ENCODE data around the gene USF2.
A peak's percentile ranks its signal among the peaks of the same experiment; 100 is the strongest.
"Not testable (repeated sequence)": the region's sequence is repeated elsewhere in the genome, so short reads cannot be mapped to it uniquely, and the experiment has no call there.

The USF2 gene

GRCh38 chr19:35232912-35233311 is 35.9 kb upstream of the USF2 start (continued):
- TF ChIP-seq ZNF488 (tag by site-specific recombination; IDR thresholded peaks at IDR 0.05): no peak
- no peak for TF ChIP-seq HOXD13 (CRISPR knock-in tag; IDR thresholded peaks at IDR 0.05; ENCODE audit: borderline replicate concordance)
- TF ChIP-seq ZNF274 (IDR thresholded peaks at IDR 0.05; ENCODE audit: low read length): no peak
- no peak for TF ChIP-seq ZNF274 (tag by site-specific recombination; IDR thresholded peaks at IDR 0.05; ENCODE audit: borderline replicate concordance)
- TF ChIP-seq ZNF239 (tag by site-specific recombination; IDR thresholded peaks at IDR 0.05): no peak
- no peak for TF ChIP-seq ZNF585B (tag by site-specific recombination; IDR thresholded peaks at IDR 0.05)

- TF ChIP-seq PRDM10 (tag by site-specific recombination; IDR thresholded peaks at IDR 0.05) (peak; percentile 54), SALL2 (tag by site-specific recombination; IDR thresholded peaks at IDR 0.05; ENCODE audit: borderline replicate concordance) (no peak), CTCF (tag by site-specific recombination; IDR thresholded peaks at IDR 0.05) (0 out of 2 replicates have a peak, but pooled peaks have one; percentile 9), ZNF10 (tag by site-specific recombination; IDR thresholded peaks at IDR 0.05) (no peak), KLF1 (tag by site-specific recombination; IDR thresholded peaks at IDR 0.05) (peak; percentile 71), ZNF157 (tag by site-specific recombination; IDR thresholded peaks at IDR 0.05) (no peak), ZNF214 (tag by site-specific recombination; IDR thresholded peaks at IDR 0.05; ENCODE audit: borderline replicate concordance) (no peak)
- Histone ChIP-seq H3K36me3 (ENCODE audit: control insufficient read depth in 2 of 2, insufficient read depth in 1 of 2, low read length in 2 of 2) (no peaks in the 10 kb centered on the region), H3K4me1 (ENCODE audit: control insufficient read depth, insufficient read depth, low read length) (no peaks in the 10 kb centered on the region), H3K27ac (ENCODE audit: extremely low read depth, low read depth, low read length) (no peak overlapping the region), H3K4me3 (ENCODE audit: low read depth, low read length) (no peak overlapping the region), H3K9me3 (ENCODE audit: control insufficient read depth, insufficient read depth, low read depth, low read length) (peaks cover 10% of the 10 kb centered on the region)
- ChIA-PET CTCF (interaction anchor here (0.5 to 1.9 kb wide), 6 partner anchors 15 to 101 kb away, joined by 3 to 6 read pairs (median 4); no protein-coding TSS in a partner anchor), POLR2A (no interaction called here)
These were observed 31.9 kb upstream of the USF2 start for GRCh38 chr19:35236638-35237400.

GRCh38 chr19:35239597-35239996 is 29.2 kb upstream of the USF2 start:
- H3K36me3 ChIP-seq (ENCODE audit: control insufficient read depth in 2 of 2, insufficient read depth in 1 of 2, low read length in 2 of 2); H3K4me1 ChIP-seq (ENCODE audit: control insufficient read depth, insufficient read depth, low read length); H3K4me3 ChIP-seq (ENCODE audit: low read depth, low read length); POLR2A ChIA-PET; H3K27ac ChIP-seq (ENCODE audit: extremely low read depth, low read depth, low read length); H3K9me3 ChIP-seq (ENCODE audit: control insufficient read depth, insufficient read depth, low read depth, low read length): not testable (repeated sequence)
- CTCF ChIA-PET: interaction anchor here (0.6 to 1.9 kb wide), 6 partner anchors 16 to 605 kb away, joined by 3 to 9 read pairs (median 4); partner anchors contain the start of genes FXYD7 and LGI4
- TF ChIP-seq ZNF580 (tag by site-specific recombination; IDR thresholded peaks at IDR 0.05): peak; percentile 65; the same call in 1 of the 2 replicates
- TF ChIP-seq ZNF280D (tag by site-specific recombination; IDR thresholded peaks at IDR 0.05): peak; percentile 52; the same call in 1 of the 2 replicates
- TF ChIP-seq ZNF146 (tag by site-specific recombination; IDR thresholded peaks at IDR 0.05): peak; percentile 99

Measured in HEK293 (cell line).